Central memory CD4-positive, alpha-beta T cell (primary cell): ENCODE results near the gene SPINK1.
"Not testable (repeated sequence)": the region's sequence is repeated elsewhere in the genome, so short reads cannot be mapped to it uniquely, and the experiment has no call there.

Source experiments
- DNase-seq: peaks from one replicate; pipeline ENCODE4 v3.0.0; 2022

SPINK1 gene

DNA sequence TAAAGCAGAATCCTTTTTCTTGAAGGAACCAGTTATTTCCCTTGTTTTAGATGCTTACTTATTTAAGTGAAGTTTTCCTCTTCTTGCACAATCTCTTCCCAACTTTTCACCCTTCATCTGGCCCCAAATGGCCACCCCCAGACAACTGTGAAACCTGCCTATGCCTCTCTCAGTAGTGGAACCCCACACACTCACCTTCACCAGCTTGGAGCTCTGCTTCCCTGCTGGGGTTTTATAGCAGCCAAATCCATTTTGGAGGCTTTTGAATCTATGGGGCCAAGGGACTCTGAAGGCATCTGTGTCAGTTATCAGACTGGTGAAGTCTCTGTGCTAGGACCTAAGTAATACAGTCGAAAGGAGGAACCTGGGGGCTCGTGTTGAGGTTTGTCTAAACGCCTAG, 22.9 kb upstream of the SPINK1 start:
- DNase-seq = no peak

DNA sequence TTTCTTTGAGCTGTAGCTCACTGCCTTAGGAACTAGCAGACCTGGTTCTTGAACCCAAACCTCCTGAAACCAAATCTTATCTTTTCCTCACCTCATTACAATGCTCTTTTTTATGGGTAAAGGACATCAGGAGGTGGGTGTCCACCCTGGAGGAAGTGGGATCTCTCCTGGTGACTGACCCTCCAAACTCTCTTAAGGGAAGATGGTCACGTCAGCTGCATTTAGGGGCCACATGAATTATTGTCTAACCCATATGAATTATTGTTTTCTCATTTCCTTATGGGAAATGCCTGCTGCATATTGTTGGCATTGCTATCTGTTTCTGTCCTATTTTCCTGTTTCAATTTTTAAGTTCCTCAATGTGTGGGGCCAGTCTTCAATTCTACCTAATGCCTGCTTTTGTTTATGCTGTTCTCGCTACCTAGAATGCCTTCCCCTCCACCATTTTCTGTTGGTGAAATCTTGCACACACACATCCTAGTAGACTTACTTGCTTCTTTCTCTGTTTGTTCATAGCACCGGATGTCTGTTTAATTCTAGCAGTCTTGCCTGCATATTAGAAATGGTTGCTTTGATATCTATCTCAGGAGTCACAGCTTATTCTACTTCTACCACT, 22.0 kb upstream of the SPINK1 start:
- DNase-seq = no peak

GRCh38 chr5:147852365-147852764, 20.9 kb upstream of the SPINK1 start:
- no peak for DNase-seq

DNA sequence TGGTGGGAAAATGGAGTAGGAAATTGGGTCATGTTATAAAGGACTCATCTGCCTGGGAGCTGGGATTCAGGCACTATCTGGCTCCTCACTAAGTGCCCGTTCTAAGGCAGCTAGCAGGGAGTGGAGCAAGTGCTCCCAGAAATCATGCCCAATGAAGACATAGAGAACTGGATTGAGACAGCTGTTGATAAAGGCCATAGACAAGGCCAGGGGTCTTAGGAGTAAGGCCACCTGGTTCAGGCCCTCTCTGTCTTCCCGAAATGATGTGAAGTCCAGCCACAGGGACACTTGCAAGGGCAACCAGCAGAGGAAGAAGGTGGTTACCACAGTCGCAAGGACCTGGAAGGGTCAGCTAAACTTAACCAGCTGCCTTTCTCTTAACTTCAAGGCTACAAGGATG, 20.1 kb upstream of the SPINK1 start:
- no peak for DNase-seq

GRCh38 chr5:147849226-147849625, 17.8 kb upstream of the SPINK1 start:
- no peak for DNase-seq

GRCh38 chr5:147845618-147846017, 14.1 kb upstream of the SPINK1 start:
- no peak for DNase-seq

- no peak for DNase-seq
These were observed 13.4 kb upstream of the SPINK1 start for GRCh38 chr5:147844846-147845245.

DNA sequence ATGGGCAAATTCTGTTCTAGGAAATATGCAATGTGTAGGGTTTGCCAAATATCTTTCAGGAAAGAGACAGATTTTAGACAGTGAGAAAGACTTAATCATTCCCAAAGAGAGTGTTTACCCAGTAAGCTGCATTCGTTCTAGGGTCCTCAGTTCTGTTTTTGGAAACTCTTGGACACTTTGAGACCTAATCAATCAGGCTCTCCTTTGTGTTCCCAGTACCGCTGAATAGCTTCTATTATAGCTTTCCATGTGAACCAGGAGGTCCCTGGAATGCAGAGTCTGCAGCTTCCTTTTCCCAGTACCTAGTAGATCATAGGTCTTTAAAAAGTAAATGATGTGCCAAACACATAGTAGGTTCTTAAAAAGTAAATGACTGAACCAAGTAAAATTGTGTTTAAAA, 11.4 kb upstream of the SPINK1 start:
- no peak for DNase-seq

DNA sequence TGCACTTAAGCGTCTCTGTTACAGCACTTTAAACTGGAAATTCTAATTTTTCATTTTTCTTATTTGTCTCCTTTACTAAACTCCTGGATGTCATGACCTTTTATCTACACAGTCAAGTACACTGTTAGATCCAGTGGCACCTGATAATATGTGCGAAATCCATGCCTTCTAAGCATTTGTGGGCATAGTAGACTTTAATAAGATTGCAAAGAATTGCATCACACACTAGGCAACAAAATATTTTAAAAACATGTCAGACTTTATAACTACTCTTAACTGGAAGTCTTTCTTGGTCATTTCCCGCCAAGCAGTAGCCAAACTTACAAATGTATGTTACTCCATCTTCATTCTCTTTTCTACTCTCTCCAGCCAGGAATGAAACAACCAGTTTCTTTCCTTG, 5.0 kb upstream of the SPINK1 start:
- no peak for DNase-seq

GRCh38 chr5:147835386-147835798, 3.9 kb upstream of the SPINK1 start:
- no peak for DNase-seq

DNA sequence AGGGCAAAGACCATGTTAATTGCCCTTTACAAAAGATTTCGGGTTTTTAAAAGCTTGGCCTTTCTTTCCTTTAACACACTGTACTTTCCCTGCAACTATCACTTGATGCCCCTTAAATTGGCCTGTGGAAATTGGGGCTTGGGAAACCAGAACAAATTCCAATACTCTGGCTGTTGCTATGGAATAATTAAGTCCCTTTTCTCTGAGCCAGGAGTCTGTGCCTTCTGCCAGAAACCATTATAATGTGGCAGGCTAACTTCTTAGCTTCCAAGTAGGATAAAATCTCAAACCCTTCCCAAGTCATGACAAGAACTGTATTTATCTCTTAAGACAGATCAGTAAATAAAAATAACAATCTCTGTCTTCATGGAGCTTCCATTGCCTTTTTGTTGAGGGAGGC, 1.1 kb upstream of the SPINK1 start:
- DNase-seq = no peak

DNA sequence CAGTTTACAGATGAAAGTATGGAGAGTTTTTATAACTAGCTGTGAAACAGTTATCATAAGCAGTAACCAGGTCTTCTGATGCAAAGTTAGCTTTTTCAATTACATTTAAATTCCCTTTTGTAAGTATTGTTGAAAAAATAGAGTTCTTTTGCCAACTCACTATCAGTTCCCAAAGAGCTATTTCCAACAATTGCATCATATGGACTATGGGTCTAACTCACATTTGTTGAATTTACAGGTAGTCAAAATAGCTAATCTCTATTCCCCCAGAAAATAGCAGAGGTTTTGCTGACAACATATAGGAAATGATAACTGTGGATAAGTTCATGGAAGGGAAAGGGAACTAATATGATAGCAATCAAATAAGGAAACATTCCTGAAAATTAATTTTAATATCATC, 1.4 kb downstream of the SPINK1 start:
- DNase-seq = no peak

DNA sequence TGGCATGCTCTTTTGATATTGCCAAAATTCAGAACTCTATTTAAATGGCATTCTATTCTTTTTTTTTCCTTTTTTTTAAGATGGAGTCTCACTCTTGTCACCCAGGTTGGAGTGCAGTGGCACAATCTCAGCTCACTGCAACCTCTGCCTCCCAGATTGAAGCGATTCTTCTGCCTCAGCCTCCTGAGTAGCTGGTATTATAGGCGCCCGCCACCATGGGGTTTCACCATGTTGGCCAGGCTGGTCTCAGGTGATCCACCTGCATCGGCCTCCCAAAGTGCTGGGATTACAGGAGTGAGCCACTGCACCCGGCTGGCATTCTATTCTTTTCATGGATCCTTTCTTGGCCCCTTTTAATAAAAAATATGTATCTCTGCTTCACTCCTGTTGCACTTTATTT, 4.5 kb downstream of the SPINK1 start:
- DNase-seq = not testable (repeated sequence)

GRCh38 chr5:147826361-147826760, 5.1 kb downstream of the SPINK1 start:
- no peak for DNase-seq

GRCh38 chr5:147822686-147823491, 8.6 kb downstream of the SPINK1 start:
- peak; percentile 4 for DNase-seq

DNA sequence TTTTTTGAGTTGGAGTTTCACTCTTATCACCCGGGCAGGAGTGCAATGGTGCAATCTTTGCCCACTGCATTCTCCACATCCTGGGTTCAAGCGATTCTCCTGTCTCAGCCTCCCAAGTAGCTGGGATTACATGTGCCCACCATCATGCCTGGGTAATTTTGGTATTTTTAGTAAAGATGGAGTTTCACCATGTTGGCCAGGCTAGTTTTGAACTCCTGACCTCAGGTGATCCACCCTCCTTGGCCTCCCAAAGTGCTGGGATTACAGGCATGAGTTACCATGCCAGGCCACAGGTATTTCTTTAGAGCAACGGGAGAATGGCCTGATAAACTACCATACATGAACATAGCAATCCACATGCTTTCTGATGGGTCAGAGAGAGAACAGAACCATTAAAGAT, 9.2 kb downstream of the SPINK1 start:
- DNase-seq = not testable (repeated sequence)

DNA sequence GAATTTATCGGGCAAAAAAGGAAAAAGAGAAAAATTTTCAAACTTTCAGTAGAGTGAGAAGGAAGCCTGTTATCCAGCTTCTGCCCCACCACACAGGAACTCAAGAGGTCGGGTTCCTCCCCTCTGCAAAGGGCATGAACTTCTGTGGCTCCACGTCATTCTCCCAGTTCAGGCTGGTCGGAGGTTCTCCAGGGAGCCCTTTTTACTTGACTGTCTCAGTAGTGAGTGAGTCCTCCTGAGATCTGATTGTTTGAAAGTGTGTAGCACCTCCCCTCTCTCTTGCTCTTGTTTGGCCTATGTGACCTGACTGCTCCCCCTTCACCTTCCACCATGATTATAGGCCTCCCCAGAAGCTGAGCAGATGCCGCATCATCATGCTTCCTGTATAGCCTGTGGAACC, 9.7 kb downstream of the SPINK1 start:
- no peak for DNase-seq

DNA sequence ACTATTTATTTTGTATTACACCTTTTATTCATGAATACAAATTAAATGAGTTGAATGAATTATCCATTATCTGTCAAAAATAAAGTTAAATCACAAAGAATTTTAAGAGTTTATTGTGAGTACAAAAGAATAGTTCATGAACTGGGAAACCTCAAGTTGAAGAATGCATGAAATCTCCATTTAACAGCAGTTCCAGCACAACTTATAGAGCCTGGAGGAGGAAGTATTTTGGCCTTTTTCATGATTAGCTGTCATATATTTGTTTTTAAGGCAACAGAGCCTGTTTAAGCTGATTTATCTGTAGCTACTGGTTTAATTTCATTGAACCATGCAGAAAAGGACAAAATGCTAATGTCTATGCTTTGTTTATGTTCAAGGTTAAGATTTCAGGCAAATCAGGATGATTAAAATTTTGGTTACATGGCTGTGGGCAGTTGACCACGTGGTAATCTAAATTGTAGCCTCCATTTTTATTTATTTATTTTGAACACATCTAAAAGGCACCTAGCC, 12.2 kb downstream of the SPINK1 start:
- no peak for DNase-seq

GRCh38 chr5:147818290-147818689, 13.2 kb downstream of the SPINK1 start:
- no peak for DNase-seq

GRCh38 chr5:147813696-147814095, 17.8 kb downstream of the SPINK1 start:
- no peak for DNase-seq

- no peak for DNase-seq
These were observed 21.4 kb downstream of the SPINK1 start for GRCh38 chr5:147809830-147810666.

DNA sequence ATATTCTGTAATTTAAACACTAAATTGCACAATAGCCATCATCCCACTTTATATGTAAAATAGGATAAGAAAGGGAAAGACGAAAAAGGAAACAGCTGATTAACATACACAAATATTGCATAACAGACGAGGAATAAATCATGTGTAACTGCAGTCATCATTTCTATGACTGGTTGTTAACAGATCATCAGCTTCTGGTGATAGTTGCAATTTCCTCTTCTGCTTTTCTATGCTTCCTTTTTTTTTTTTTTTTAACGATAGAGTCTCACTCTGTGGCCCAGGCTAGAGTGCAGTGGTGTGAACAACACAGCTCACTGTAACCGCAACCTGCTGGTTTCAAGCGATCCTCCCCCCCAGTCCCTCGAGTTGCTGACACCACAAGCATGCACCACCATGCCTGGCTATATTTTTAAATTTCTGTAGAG, 26.4 kb downstream of the SPINK1 start:
- no peak for DNase-seq

GRCh38 chr5:147804334-147804733, 27.1 kb downstream of the SPINK1 start:
- no peak for DNase-seq
